Measurements from ENCODE around the gene TMEM115. TPM values are rescaled to one million over a fixed set of nuclear protein-coding genes. Genes with fewer than 3 reads are reported as not detected.

The TMEM115 gene
- total and polyA plus RNA-seq, 9 of the 15 experiments (the other 6 are each of a cell fraction or from before 2014, with no cell fraction given) = 1.6 to 26.9 (median 14.1) TPM

Other genes starting within 250 kb of the TMEM115 start
Only the 7 nearest of the 19 such genes appear.
- gene HYAL1, start 55.9 kb downstream of the TMEM115 start, total RNA-seq (2014; rRNA removed) = 5.4 and 8.0 TPM in 2 replicates
- gene HYAL1, start 55.9 kb downstream of the TMEM115 start, total RNA-seq (2014; rRNA removed; fragmentation: Illumina TruSeq; extraction: Trizol) = 2.9 and 3.3 TPM in 2 replicates
- 4.7 and 5.3 TPM in 2 replicates for gene HYAL1, start 55.9 kb downstream of the TMEM115 start, total RNA-seq (2015; rRNA removed; fragmentation: Illumina TruSeq; extraction: Trizol)
- 8.3 and 8.4 TPM in 2 replicates for gene HYAL1, start 55.9 kb downstream of the TMEM115 start, total RNA-seq (2021)
- 3.1 and 5.7 TPM in 2 replicates for gene HYAL1, start 55.9 kb downstream of the TMEM115 start, polyA plus RNA-seq (2011; rRNA removed)
- 7.5 and 7.7 TPM in 2 replicates for gene HYAL1, start 55.9 kb downstream of the TMEM115 start, polyA plus RNA-seq (2014; fragmentation: Illumina TruSeq; extraction: Trizol)
- 1 to 10 TPM; 1.4 to 1.6 TPM for gene HYAL1, start 55.9 kb downstream of the TMEM115 start, polyA plus RNA-seq (2014; fragmentation: Nextera tagmentation; extraction: Ambion mirVana)
- gene HYAL1, start 55.9 kb downstream of the TMEM115 start, polyA plus RNA-seq (2014; rRNA removed) = 7.9 and 8.5 TPM in 2 replicates
- gene HYAL2, start 36.8 kb downstream of the TMEM115 start, total RNA-seq (2014; rRNA removed) = 18.4 and 22.7 TPM in 2 replicates
- 3.1 and 4.0 TPM in 2 replicates for gene HYAL2, start 36.8 kb downstream of the TMEM115 start, total RNA-seq (2014; rRNA removed; fragmentation: Illumina TruSeq; extraction: Trizol)
- gene HYAL2, start 36.8 kb downstream of the TMEM115 start, total RNA-seq (2015; rRNA removed; fragmentation: Illumina TruSeq; extraction: Trizol) = 11.2 and 11.4 TPM in 2 replicates
- gene HYAL2, start 36.8 kb downstream of the TMEM115 start, total RNA-seq (2021) = 12.4 and 13.3 TPM in 2 replicates
- 13.4 and 18.8 TPM in 2 replicates for gene HYAL2, start 36.8 kb downstream of the TMEM115 start, polyA plus RNA-seq (2011; rRNA removed)
- gene HYAL2, start 36.8 kb downstream of the TMEM115 start, polyA plus RNA-seq (2014; fragmentation: Illumina TruSeq; extraction: Trizol) = 10.2 and 13.1 TPM in 2 replicates
- under 1 TPM in 1 of 2 experiments, not detected in 1; 0.36 TPM for gene HYAL2, start 36.8 kb downstream of the TMEM115 start, polyA plus RNA-seq (2014; fragmentation: Nextera tagmentation; extraction: Ambion mirVana)
- 11.4 and 19.4 TPM in 2 replicates for gene HYAL2, start 36.8 kb downstream of the TMEM115 start, polyA plus RNA-seq (2014; rRNA removed)
- 39.9 TPM in 2 replicates for gene TUSC2, start 31.3 kb downstream of the TMEM115 start, total RNA-seq (2014; rRNA removed)
- 14.5 and 16.1 TPM in 2 replicates for gene TUSC2, start 31.3 kb downstream of the TMEM115 start, total RNA-seq (2014; rRNA removed; fragmentation: Illumina TruSeq; extraction: Trizol)
- gene TUSC2, start 31.3 kb downstream of the TMEM115 start, total RNA-seq (2015; rRNA removed; fragmentation: Illumina TruSeq; extraction: Trizol) = 17.2 and 18.5 TPM in 2 replicates
- 24.6 and 25.8 TPM in 2 replicates for gene TUSC2, start 31.3 kb downstream of the TMEM115 start, total RNA-seq (2021)
- 28.0 and 28.4 TPM in 2 replicates for gene TUSC2, start 31.3 kb downstream of the TMEM115 start, polyA plus RNA-seq (2011; rRNA removed)
- 24.2 and 26.1 TPM in 2 replicates for gene TUSC2, start 31.3 kb downstream of the TMEM115 start, polyA plus RNA-seq (2014; fragmentation: Illumina TruSeq; extraction: Trizol)
- 1 to 10 TPM; 2.8 to 4.4 TPM for gene TUSC2, start 31.3 kb downstream of the TMEM115 start, polyA plus RNA-seq (2014; fragmentation: Nextera tagmentation; extraction: Ambion mirVana)
- gene TUSC2, start 31.3 kb downstream of the TMEM115 start, polyA plus RNA-seq (2014; rRNA removed) = 60.5 and 67.5 TPM in 2 replicates
- gene RASSF1, start 18.7 kb downstream of the TMEM115 start, total RNA-seq (2014; rRNA removed) = 38.6 and 51.1 TPM in 2 replicates
- gene RASSF1, start 18.7 kb downstream of the TMEM115 start, total RNA-seq (2014; rRNA removed; fragmentation: Illumina TruSeq; extraction: Trizol) = 14.5 and 15.3 TPM in 2 replicates
- 22.1 and 24.6 TPM in 2 replicates for gene RASSF1, start 18.7 kb downstream of the TMEM115 start, total RNA-seq (2015; rRNA removed; fragmentation: Illumina TruSeq; extraction: Trizol)
- 32.5 and 32.9 TPM in 2 replicates for gene RASSF1, start 18.7 kb downstream of the TMEM115 start, total RNA-seq (2021)
- 57.1 and 75.8 TPM in 2 replicates for gene RASSF1, start 18.7 kb downstream of the TMEM115 start, polyA plus RNA-seq (2011; rRNA removed)
- 22.8 and 27.7 TPM in 2 replicates for gene RASSF1, start 18.7 kb downstream of the TMEM115 start, polyA plus RNA-seq (2014; fragmentation: Illumina TruSeq; extraction: Trizol)
- 1 to 10 TPM; 3.6 to 7.0 TPM for gene RASSF1, start 18.7 kb downstream of the TMEM115 start, polyA plus RNA-seq (2014; fragmentation: Nextera tagmentation; extraction: Ambion mirVana)
- 50.8 and 56.8 TPM in 2 replicates for gene RASSF1, start 18.7 kb downstream of the TMEM115 start, polyA plus RNA-seq (2014; rRNA removed)
- gene ZMYND10, start 13.8 kb downstream of the TMEM115 start, total RNA-seq (2014; rRNA removed) = 2.7 and 2.8 TPM in 2 replicates
- gene ZMYND10, start 13.8 kb downstream of the TMEM115 start, total RNA-seq (2014; rRNA removed; fragmentation: Illumina TruSeq; extraction: Trizol) = 0.35 and 0.51 TPM in 2 replicates
- 0.36 and 0.60 TPM in 2 replicates for gene ZMYND10, start 13.8 kb downstream of the TMEM115 start, total RNA-seq (2015; rRNA removed; fragmentation: Illumina TruSeq; extraction: Trizol)
- gene ZMYND10, start 13.8 kb downstream of the TMEM115 start, total RNA-seq (2021) = 1.1 and 1.3 TPM in 2 replicates
- 0.93 and 2.8 TPM in 2 replicates for gene ZMYND10, start 13.8 kb downstream of the TMEM115 start, polyA plus RNA-seq (2011; rRNA removed)
- gene ZMYND10, start 13.8 kb downstream of the TMEM115 start, polyA plus RNA-seq (2014; fragmentation: Illumina TruSeq; extraction: Trizol) = 0.46 and 0.70 TPM in 2 replicates
- under 1 TPM; 0.20 to 0.29 TPM for gene ZMYND10, start 13.8 kb downstream of the TMEM115 start, polyA plus RNA-seq (2014; fragmentation: Nextera tagmentation; extraction: Ambion mirVana)
- 0.88 TPM in 2 replicates for gene ZMYND10, start 13.8 kb downstream of the TMEM115 start, polyA plus RNA-seq (2014; rRNA removed)
- 23.1 and 35.9 TPM in 2 replicates for gene NPRL2, start 8.7 kb downstream of the TMEM115 start, total RNA-seq (2014; rRNA removed)
- 14.9 and 17.4 TPM in 2 replicates for gene NPRL2, start 8.7 kb downstream of the TMEM115 start, total RNA-seq (2014; rRNA removed; fragmentation: Illumina TruSeq; extraction: Trizol)
- gene NPRL2, start 8.7 kb downstream of the TMEM115 start, total RNA-seq (2015; rRNA removed; fragmentation: Illumina TruSeq; extraction: Trizol) = 18.1 and 23.1 TPM in 2 replicates
- 17.6 and 25.4 TPM in 2 replicates for gene NPRL2, start 8.7 kb downstream of the TMEM115 start, total RNA-seq (2021)
- gene NPRL2, start 8.7 kb downstream of the TMEM115 start, polyA plus RNA-seq (2011; rRNA removed) = 40.4 and 47.7 TPM in 2 replicates
- gene NPRL2, start 8.7 kb downstream of the TMEM115 start, polyA plus RNA-seq (2014; fragmentation: Illumina TruSeq; extraction: Trizol) = 23.2 and 24.4 TPM in 2 replicates
- 10 to 100 TPM; 27.5 to 40.4 TPM for gene NPRL2, start 8.7 kb downstream of the TMEM115 start, polyA plus RNA-seq (2014; fragmentation: Nextera tagmentation; extraction: Ambion mirVana)
- 26.0 and 33.8 TPM in 2 replicates for gene NPRL2, start 8.7 kb downstream of the TMEM115 start, polyA plus RNA-seq (2014; rRNA removed)
- gene CYB561D2, start 8.7 kb downstream of the TMEM115 start, total RNA-seq (2014; rRNA removed) = 13.8 and 18.8 TPM in 2 replicates
- gene CYB561D2, start 8.7 kb downstream of the TMEM115 start, total RNA-seq (2014; rRNA removed; fragmentation: Illumina TruSeq; extraction: Trizol) = 5.1 and 8.9 TPM in 2 replicates
- gene CYB561D2, start 8.7 kb downstream of the TMEM115 start, total RNA-seq (2015; rRNA removed; fragmentation: Illumina TruSeq; extraction: Trizol) = 9.4 and 10.0 TPM in 2 replicates
- 13.6 and 15.1 TPM in 2 replicates for gene CYB561D2, start 8.7 kb downstream of the TMEM115 start, total RNA-seq (2021)
- 12.3 and 15.3 TPM in 2 replicates for gene CYB561D2, start 8.7 kb downstream of the TMEM115 start, polyA plus RNA-seq (2011; rRNA removed)
- 6.4 and 10.0 TPM in 2 replicates for gene CYB561D2, start 8.7 kb downstream of the TMEM115 start, polyA plus RNA-seq (2014; fragmentation: Illumina TruSeq; extraction: Trizol)
- 1 to 10 TPM; 4.2 to 9.1 TPM for gene CYB561D2, start 8.7 kb downstream of the TMEM115 start, polyA plus RNA-seq (2014; fragmentation: Nextera tagmentation; extraction: Ambion mirVana)
- 13.6 and 16.6 TPM in 2 replicates for gene CYB561D2, start 8.7 kb downstream of the TMEM115 start, polyA plus RNA-seq (2014; rRNA removed)